Body of pancreas (tissue), 4 donors: ENCODE measurements around the gene OR4Q2. TPM values are rescaled to one million over a fixed set of nuclear protein-coding genes. Genes with fewer than 3 reads are reported as not detected.

ENCODE experiments used
- ATAC-seq: fragments of 150-250 bp; one replicate; pipeline ENCODE4 v1.9.1; 2016
- DNase-seq, 4 donors: peaks; one replicate each; pipeline ENCODE4 v3.0.0-alpha.2; 2019
- H3K27ac ChIP-seq, 4 donors: fragments of 200-600 bp; sonication (generic); 1 replicate in 3 of 4; 2 replicates in 1 of 4; pipeline versions ENCODE4 v1.5.1 to v1.6.1; 2016 to 2019; ENCODE audit warnings: mild to moderate bottlenecking in 1 of 4, mixed read lengths in 1 of 4, moderate library complexity in 1 of 4
- H3K27me3 ChIP-seq, 2 donors: fragments of 200-600 bp; sonication (generic); one replicate each; pipeline ENCODE4 v1.6.0; 2016; ENCODE audit warnings: mild to moderate bottlenecking in 1 of 2
- H3K36me3 ChIP-seq, 2 donors: fragments of 200-600 bp; sonication (generic); replicated peaks in 1 of 2; 2 replicates each; pipeline ENCODE4 v1.5.1; 2016; ENCODE audit warnings: low read depth in 2 of 2; ENCODE audit not compliant: insufficient read depth in 1 of 2
- H3K4me1 ChIP-seq: fragments of 200-600 bp; sonication (generic); one replicate; pipeline ENCODE4 v1.6.0; 2016
- H3K4me3 ChIP-seq, 2 donors: fragments of 200-600 bp; sonication (generic); 1 replicate in 1 of 2; 2 replicates in 1 of 2; pipeline ENCODE4 v1.5.1; 2016 to 2019
- H3K9me3 ChIP-seq, 3 donors: fragments of 200-600 bp; sonication (generic); 1 replicate in 2 of 3; 2 replicates in 1 of 3; pipeline ENCODE4 v1.5.1; 2016
- CTCF ChIP-seq, 7 experiments: fragments of 450-650 bp in 4 of 7; fragments of 200-600 bp in 3 of 7; sonication (generic) in 3 of 7; IDR thresholded peaks; one replicate each; pipeline ENCODE4 v1.5.1; 2016 to 2019; ENCODE audit warnings: antibody characterized with exemption in 7 of 7
- POLR2A ChIP-seq, 3 donors: fragments of 450-650 bp; IDR thresholded peaks; one replicate each; pipeline ENCODE4 v1.6.1; 2016; ENCODE audit warnings: antibody characterized with exemption in 3 of 3, mild to moderate bottlenecking in 2 of 3
- WGBS, 2 donors: methylation state at CpG; one replicate each; pipeline ENCODE4 v1.1.5; 2017; 5-methylcytosine and 5-hydroxymethylcytosine counted together
- intact Hi-C: fragments of 100-400 bp; cut with DNase I; formaldehyde crosslinking; loops from one replicate; pipeline ENCODE4 v1.15.1; 2023
- total RNA-seq, 2 donors: library from RNA; depleted of rRNA; stranded (reverse); fragments of >200 nt; gene quantifications; one replicate each; pipeline ENCODE4 v1.1.0, GENCODE V29; 2016

Gene OR4Q2
- total RNA-seq, 2 donors from 2014 or later: not detected

- Histone ChIP-seq H3K4me3 (no peak within 1 kb of the TSS), H3K36me3 (no peaks in the 10 kb centered on the region), H3K9me3 (no peaks in the 10 kb centered on the region), H3K27me3 (no peaks in the 10 kb centered on the region), H3K27ac (no peak within 1 kb of the TSS), H3K4me1 (no peaks in the 10 kb centered on the region)
- TF ChIP-seq POLR2A (IDR thresholded peaks at IDR 0.05) (no peak), CTCF (IDR thresholded peaks at IDR 0.05) (no peak)
- intact Hi-C loops: no loop called here
- ATAC-seq: no peak
- DNase-seq: no peak
- WGBS, 2 donors: 69 to 78% methylated on average over 4 of the region's 4 CpGs
Measured at GRCh38 chr14:20035938-20036337, 34.0 kb downstream of the OR4Q2 start, which contains the start of gene OR4K13. TSS of gene OR4K13 (minus strand) at chr14:20036038. CDS start at chr14:20034758, 1,280 bp downstream.

- Histone ChIP-seq H3K9me3 (no peaks in the 10 kb centered on the region), H3K36me3 (no peaks in the 10 kb centered on the region), H3K4me3 (no peak overlapping the region), H3K27ac (no peak overlapping the region), H3K27me3 (no peaks in the 10 kb centered on the region), H3K4me1 (no peaks in the 10 kb centered on the region)
- TF ChIP-seq CTCF (IDR thresholded peaks at IDR 0.05) (no peak), POLR2A (IDR thresholded peaks at IDR 0.05) (no peak)
- no peak for ATAC-seq
- intact Hi-C loops: no loop called here
- 63 to 64% methylated on average over 4 to 5 of the region's 5 CpGs for WGBS, 2 donors
- DNase-seq: no peak
Measured at GRCh38 chr14:20044243-20044642, 42.3 kb downstream of the OR4Q2 start.

GRCh38 chr14:20048202-20048601 lies 46.2 kb downstream of the OR4Q2 start:
- H3K9me3 ChIP-seq: no peaks in the 10 kb centered on the region
- ATAC-seq (no peak), DNase-seq (no peak)
- TF ChIP-seq CTCF (IDR thresholded peaks at IDR 0.05) (no peak), POLR2A (IDR thresholded peaks at IDR 0.05) (no peak)
- WGBS, 2 donors: 31 to 41% methylated on average over 1 of the region's 1 CpG
- intact Hi-C loops: no loop called here
- no peaks in the 10 kb centered on the region for H3K27me3 ChIP-seq
- no peak overlapping the region for H3K4me3 ChIP-seq
- no peaks in the 10 kb centered on the region for H3K36me3 ChIP-seq
- H3K4me1 ChIP-seq: no peaks in the 10 kb centered on the region
- no peak overlapping the region for H3K27ac ChIP-seq

Other genes starting within 250 kb of the OR4Q2 start
- gene OR4M1, start 228.7 kb upstream of the OR4Q2 start, total RNA-seq: not detected
- gene OR4N2, start 198.4 kb upstream of the OR4Q2 start, total RNA-seq: not detected
- gene OR4K2, start 127.0 kb upstream of the OR4Q2 start, total RNA-seq: not detected
- not detected for gene OR4K5, start 81.6 kb upstream of the OR4Q2 start, total RNA-seq
- gene OR4K1, start 71.2 kb upstream of the OR4Q2 start, total RNA-seq: not detected
- gene OR4K15, start 26.6 kb upstream of the OR4Q2 start, total RNA-seq: not detected
- not detected for gene OR4K14, start 17.1 kb downstream of the OR4Q2 start, total RNA-seq
- not detected for gene OR4K13, start 33.9 kb downstream of the OR4Q2 start, total RNA-seq
- not detected for gene OR4L1, start 57.9 kb downstream of the OR4Q2 start, total RNA-seq
- not detected for gene OR4K17, start 108.6 kb downstream of the OR4Q2 start, total RNA-seq
- not detected for gene OR4N5, start 136.7 kb downstream of the OR4Q2 start, total RNA-seq
- not detected for gene OR11G2, start 188.7 kb downstream of the OR4Q2 start, total RNA-seq
- not detected for gene OR11H6, start 221.5 kb downstream of the OR4Q2 start, total RNA-seq
- gene OR11H7, start 226.8 kb downstream of the OR4Q2 start, total RNA-seq: not detected
- not detected for gene OR11H4, start 237.1 kb downstream of the OR4Q2 start, total RNA-seq